ENCODE measurements around the gene FOXL2NB. TPM values are rescaled to one million over a fixed set of nuclear protein-coding genes. Genes with fewer than 3 reads are reported as not detected.

Gene FOXL2NB
- total RNA-seq, 2 experiments from 2014 or later = not detected

GRCh38 chr3:138995706-138996105, 48.7 kb downstream of the FOXL2NB start:
- no peak overlapping the region for H3K27ac Mint-ChIP-seq

More at GRCh38 chr3:138995706-138996105, 48.7 kb downstream of the FOXL2NB start:
- no peaks in the 10 kb centered on the region for H3K4me1 Mint-ChIP-seq
- POLR2A ChIA-PET = no interaction called here
- peaks cover 28% of the 10 kb centered on the region for H3K27me3 Mint-ChIP-seq
- H3K4me3 Mint-ChIP-seq = no peak overlapping the region
- no peaks in the 10 kb centered on the region for H3K9me3 Mint-ChIP-seq
- H3K36me3 Mint-ChIP-seq (ENCODE audit: low read depth) = no peaks in the 10 kb centered on the region
- DNase-seq = no peak
- CTCF ChIA-PET = no interaction called here

Other genes starting within 250 kb of the FOXL2NB start
- 10 to 100 TPM; 15.5 to 16.7 TPM for gene PIK3CB, start 112.3 kb upstream of the FOXL2NB start, total RNA-seq
- gene FOXL2, start 80 bp upstream of the FOXL2NB start, total RNA-seq = not detected
- gene PRR23A, start 59.1 kb downstream of the FOXL2NB start, total RNA-seq = not detected
- gene PRR23B, start 73.7 kb downstream of the FOXL2NB start, total RNA-seq = not detected
- gene PRR23C, start 97.7 kb downstream of the FOXL2NB start, total RNA-seq = not detected